ENCODE data around the gene WDR64.

The WDR64 gene

DNA sequence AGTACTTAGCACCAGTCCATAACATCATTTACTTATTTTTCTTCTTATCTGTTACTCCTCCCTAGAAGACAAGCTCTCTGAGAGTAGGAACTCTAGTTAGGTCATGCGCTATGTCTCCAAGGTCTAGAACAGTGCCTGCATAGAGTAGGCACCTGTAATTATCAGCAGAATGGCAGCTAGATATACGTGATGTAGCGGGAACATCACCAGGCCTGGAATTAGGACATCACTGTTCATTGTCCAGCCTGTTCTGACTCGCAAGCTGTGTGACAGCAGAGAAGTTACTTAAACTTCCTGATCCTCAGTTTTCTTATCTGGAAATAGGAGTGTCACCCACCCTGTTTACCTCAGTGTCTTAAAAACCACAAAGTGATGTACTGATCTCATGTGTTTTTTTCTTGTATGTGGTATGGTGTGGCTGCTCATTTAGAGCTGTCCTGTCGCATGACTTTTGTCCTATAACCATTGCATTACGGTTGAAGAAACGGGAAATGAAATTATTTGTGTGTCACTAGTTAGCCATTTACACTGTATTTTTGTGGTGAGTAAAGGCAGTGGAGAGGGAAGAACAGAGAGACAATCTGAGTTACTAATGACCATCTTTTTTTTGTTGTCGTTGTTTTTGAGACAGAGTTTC lies 158.8 kb downstream of the WDR64 start:
- no peak for TF ChIP-seq CTCF (conservative IDR thresholded peaks at IDR 0.05)
- H3K27ac ChIP-seq: no peak overlapping the region

DNA sequence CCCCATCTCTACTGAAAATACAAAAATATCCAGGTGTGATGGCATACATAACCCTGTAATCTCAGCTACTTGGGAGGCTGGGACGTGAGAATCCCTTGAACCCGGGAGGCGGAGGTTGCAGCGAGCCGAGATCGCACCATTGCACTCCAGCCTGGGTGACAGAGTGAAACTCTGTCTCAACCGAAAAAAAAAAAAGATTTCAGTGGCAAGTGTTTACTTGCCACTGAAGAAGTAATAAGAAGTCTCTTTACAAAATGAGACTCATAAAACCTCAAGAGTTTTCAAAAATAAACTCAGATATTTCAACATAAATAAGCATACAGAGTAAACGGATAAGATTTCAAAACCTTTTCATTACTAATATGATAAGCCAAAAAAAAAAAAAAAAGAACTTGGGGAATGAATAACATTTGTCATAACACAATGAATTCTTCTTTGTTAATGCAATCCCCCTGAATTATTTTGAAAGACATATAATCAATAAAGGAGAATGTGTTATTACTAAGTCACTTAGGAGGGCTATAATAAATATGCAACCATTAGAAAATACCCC lies 161.8 kb downstream of the WDR64 start:
- H3K27ac ChIP-seq: no peak overlapping the region
- no peak for TF ChIP-seq CTCF (conservative IDR thresholded peaks at IDR 0.05)

DNA sequence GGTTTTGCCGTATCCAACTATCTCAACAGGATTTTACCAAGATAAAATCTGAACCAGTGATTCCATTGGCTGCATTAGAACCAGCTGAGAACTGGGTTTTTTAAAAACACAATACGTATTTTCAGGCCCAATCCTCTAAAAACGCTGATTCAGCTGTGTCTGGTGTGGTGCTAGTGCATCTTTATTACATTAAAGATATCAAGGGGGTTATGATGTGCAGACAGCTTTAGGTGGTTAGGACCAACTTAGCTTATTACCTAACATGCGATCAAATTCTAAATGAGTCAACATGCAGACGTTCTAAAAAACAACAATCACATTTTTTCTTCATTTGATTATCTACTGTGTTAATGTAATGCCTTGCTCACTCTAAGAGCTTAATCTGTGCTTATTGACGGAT lies 163.9 kb downstream of the WDR64 start:
- H3K27ac ChIP-seq: no peak overlapping the region
- no peak for TF ChIP-seq CTCF (conservative IDR thresholded peaks at IDR 0.05)

DNA sequence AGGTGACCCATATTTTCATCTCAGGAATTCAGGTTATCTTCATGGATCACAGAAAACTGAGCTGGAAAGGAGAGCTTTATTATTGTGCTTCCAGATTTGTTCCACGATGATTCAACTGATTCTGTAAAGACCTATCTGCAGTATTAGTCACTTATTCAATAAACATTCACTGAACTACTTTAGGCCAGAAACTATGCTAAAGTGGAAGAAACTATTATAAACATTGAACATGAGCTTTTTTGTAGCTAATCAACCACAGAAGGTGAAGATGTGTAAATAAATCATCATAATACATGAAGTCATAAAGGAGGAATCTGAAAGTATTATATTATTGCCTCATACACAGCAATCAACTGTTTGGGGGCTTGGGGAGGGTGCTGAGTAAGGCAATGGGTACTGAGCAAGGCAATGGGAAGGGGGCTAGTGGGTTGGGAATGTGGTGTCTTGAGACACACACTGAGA lies 165.3 kb downstream of the WDR64 start:
- TF ChIP-seq CTCF (conservative IDR thresholded peaks at IDR 0.05): no peak
- H3K27ac ChIP-seq: no peak overlapping the region

DNA sequence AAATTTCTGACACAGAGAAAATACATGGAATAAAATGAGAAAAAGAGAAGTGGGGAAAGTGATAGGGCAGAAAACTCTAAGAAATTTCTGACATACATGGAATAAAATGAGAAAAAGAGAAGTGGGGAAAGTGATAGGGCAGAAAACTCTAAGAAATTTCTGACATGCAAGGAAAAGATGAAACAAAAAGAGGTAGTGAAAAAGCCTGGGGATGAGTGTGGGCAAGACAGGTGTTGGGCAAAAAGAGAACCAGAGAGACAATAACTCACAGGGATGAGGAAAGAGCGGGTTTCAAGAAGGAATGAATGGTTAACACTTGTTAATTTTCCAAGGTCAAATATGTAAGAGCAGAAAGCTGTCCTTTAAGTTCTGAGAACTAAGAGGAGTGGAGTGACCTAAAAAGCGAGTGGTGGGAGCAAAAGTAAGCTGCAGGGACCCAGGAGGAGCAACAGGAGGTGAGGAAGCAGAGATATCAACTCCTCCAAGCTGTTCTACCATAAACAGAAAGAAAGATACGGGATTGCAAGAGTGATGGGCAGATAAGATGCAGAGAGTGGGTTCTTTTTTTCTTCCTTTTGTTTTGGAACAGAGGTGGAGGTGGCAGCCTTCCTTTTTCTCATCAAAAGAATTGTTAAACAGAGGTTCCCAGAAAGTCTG lies 166.0 kb downstream of the WDR64 start:
- H3K27ac ChIP-seq: no peak overlapping the region
- TF ChIP-seq CTCF (conservative IDR thresholded peaks at IDR 0.05): no peak

DNA sequence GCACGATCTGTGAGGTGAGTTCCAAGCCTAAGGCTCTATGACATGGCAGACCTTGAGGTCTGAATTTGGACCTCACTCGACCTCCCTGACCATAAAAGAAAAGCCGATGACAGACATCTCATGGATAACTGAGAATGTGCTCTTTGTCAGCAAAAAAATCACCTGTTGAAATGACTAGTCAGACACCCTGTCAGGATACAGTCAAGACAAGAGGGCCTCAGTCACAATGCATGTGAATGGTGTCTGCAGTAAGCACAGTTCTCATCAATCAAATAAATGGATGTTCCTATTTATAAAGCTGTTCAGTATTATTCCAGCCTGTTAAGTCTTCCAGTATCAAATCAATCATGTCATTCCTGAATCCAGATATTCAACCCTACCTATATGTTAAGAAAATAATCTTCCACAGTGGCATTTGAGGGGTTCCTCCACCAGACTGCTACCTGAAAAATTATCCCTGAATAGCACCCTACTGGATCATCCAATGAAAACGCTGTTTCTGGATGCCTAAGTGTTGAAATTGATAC lies 167.3 kb downstream of the WDR64 start:
- TF ChIP-seq CTCF (conservative IDR thresholded peaks at IDR 0.05): no peak

GRCh38 chr1:241821363-241821762 lies 169.3 kb downstream of the WDR64 start:
- no peak for TF ChIP-seq CTCF (conservative IDR thresholded peaks at IDR 0.05)
- H3K27ac ChIP-seq: no peak overlapping the region

More for the DNA sequence above, 167.3 kb downstream of the WDR64 start:
- no peak overlapping the region for H3K27ac ChIP-seq
